GM04503 (cell line): ENCODE data around the gene NTRK3.
A peak's percentile ranks its signal among the peaks of the same experiment; 100 is the strongest.

Experiments used
- DNase-seq: peaks from one replicate; pipeline ENCODE4 v3.0.0-alpha.2; 2012; ENCODE audit warnings: low read depth

NTRK3 gene

DNA sequence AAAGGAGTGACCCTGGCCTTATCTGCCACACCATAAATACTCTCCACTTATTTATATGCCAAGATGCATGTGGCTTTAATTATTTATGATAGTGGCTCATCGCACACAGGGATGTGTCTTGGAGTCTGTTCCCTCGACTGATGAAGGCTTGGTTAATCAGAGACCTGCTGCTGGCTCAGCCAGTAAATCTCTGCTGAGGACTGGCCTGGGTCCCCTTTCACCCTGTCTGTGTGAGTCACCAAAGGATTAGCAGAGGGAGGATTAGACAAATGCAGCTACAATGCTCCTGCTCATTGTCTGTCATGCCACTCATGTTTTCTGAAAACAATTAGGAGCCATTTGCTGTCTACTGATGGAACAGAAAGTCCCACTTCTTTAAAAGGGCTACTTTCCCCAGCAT is 226.8 kb downstream of the NTRK3 start:
- no peak for DNase-seq

- no peak for DNase-seq
These were observed 228.5 kb downstream of the NTRK3 start for GRCh38 chr15:88028024-88028423.

DNA sequence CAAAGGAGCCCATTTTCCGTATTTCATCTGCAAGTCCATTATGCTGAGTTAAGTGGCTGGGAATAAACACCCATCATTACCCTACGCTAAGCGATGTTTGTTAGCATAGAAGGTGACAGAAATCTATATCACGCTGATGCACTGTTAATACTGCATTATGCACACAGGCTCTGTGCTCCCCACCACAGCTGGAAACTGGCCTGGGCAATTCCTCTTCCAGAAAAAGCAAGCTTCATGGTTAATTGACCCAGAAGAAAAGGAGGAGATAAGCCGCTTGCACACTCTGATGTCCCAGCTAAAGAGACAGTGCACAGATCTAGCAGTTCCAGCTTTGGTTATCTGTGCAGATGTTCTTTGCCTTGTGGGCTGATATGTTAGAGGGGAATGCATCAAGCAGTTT is 232.6 kb downstream of the NTRK3 start:
- no peak for DNase-seq

GRCh38 chr15:88022716-88023115 is 233.8 kb downstream of the NTRK3 start:
- no peak for DNase-seq

GRCh38 chr15:88021601-88022000 is 234.9 kb downstream of the NTRK3 start:
- no peak for DNase-seq

DNA sequence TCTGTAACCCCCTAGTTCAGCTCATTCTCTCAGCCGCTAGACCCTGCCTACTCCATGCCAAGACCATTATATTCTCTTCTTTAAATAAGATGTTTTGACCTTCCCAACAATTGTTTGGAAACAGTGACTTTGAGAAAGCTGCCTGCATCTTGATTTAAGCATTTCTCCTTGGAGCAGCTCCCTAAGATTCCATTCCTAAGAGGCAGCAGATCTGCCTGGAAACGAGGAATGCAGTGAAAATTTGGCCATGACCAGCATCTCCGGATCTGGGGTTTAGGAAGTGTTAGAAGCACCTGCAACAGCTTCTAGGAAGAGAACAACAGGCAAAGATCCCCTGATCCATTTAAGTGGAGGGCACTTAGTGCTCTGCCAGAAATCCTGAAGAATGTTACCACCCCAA is 235.7 kb downstream of the NTRK3 start:
- DNase-seq: no peak

DNA sequence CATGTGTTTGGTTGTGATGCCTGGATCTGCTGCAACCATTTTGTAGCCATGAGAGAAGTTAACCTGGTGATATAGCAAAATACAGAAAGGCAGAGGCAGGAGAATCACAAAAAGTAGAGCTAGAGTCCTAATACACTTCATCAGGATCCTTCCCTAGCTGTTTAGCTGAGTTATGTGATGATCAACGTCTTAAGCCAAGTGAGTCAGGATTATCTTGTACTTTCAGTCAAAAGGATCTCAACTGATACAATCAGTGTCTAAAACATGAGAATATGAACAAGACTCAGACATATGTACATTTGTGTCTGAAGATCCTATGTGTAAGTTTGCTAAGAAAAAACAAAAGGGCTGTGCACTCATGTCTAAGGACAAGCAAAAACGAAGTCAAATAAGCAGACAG is 236.9 kb downstream of the NTRK3 start:
- DNase-seq: no peak

DNA sequence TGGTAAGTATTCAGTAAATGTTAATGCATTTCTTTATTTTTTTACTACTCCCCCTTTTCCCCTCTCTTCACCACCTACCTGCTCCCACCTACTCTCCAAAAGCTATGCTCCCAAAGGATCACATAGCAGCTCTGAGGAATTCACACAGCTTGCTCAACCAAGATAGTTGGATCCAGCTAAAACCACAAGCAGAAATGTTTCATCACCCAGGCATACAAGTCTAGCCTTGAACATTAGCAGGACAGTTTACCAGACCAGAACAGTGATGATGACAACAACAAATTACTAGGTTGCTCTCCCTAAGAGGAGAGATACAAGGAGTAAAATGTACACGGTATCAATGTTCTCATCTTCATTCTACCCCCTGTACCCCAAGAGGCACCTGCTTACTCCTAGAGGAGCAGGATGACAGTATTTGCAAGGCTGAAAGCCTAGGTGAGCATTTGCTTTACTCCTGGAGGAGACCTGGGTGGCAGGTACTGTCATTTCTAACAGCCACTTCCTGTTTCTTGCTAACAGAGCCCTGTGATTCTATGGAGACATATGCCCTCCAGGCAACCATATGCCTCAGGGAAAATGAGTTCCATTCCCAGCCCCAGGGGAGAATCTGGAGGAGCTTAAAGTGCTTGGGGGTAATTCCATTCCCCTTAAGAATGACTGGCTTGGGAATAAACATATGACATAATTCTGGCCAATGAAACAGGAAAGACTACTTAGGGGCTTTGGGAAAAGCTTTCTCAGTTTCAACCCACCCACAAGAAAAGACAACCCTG is 237.5 kb downstream of the NTRK3 start:
- peak; percentile 43 for DNase-seq

- no peak for DNase-seq
These were observed 238.8 kb downstream of the NTRK3 start for GRCh38 chr15:88017753-88018152.

DNA sequence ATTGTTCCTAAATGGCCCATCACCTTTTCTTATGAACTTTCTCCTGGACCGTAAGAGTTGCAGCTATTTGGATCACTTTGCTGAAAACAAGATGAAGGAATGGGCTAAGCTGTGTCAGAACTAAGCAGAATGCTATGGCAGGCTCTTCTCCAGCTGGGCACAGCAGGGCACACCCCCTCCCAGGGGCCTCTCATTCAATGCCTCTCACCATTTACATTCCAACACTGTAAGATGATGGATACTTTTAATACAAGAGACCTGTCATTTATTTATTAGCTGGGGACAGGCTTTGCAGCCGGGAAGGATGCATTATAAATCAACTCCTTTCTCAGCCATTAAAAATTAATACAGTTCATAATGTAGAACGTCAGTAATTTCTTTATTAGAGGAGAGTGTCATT is 240.1 kb downstream of the NTRK3 start:
- no peak for DNase-seq

DNA sequence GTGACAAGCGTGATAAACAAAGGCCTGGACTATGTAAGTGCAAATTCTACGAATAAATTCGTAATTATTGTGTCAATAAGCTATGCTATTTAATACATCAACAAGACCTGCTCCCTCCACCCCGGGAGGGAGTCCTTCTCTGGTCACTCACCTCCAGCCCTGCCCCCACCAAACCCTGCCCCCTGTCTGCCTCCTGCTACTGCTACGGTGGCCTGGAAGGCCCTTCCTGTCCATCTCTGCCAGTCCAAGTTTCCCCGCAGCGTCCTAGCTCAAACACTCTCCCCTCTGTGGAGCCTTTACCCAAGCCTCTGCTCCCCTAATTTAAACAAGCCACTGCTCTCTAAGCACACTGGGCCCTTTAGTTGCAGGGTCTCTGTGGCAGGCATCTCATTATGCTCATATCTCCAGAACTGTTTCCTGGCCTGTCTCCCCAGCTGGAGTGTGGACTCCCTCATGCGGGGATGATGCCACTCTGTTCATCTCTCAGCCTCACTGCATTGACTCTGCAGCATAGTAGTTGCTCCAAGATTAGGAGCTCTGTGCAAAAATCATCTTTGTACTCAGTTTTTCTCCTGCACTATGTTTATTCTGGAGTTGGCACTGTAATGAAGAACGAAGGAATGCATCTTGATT is 241.2 kb downstream of the NTRK3 start:
- DNase-seq: no peak

GRCh38 chr15:88014454-88015160 is 241.9 kb downstream of the NTRK3 start:
- DNase-seq: no peak

- no peak for DNase-seq
These were observed 243.4 kb downstream of the NTRK3 start for GRCh38 chr15:88013111-88013510.

- DNase-seq: no peak
These were observed 243.9 kb downstream of the NTRK3 start for GRCh38 chr15:88012688-88013087.

GRCh38 chr15:88012233-88012632 is 244.3 kb downstream of the NTRK3 start:
- DNase-seq: no peak

- DNase-seq: no peak
These were observed 245.0 kb downstream of the NTRK3 start for GRCh38 chr15:88011533-88011932.

- no peak for DNase-seq
These were observed 250.4 kb downstream of the NTRK3 start for GRCh38 chr15:88006146-88006545.

DNA sequence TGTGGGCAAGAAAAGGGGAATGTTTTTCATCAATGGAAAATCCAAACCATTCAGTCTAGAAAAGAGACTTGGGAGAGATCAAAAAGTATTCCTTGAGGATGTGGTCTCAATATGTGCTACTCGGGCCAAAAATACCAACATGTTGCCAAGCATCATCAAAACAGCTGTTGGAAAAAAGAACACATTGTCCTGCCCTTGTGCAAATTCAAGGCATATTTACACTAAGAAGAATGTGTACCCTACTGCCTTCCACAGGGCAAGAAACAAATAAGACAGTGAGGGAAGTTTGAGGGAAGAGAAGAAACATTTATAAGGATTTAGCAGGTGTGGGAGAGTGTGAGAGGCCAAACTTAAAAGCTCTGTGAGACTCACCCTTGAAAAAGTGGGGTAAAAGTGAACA is 252.1 kb downstream of the NTRK3 start:
- DNase-seq: no peak

GRCh38 chr15:88003541-88004327 is 252.8 kb downstream of the NTRK3 start:
- no peak for DNase-seq

DNA sequence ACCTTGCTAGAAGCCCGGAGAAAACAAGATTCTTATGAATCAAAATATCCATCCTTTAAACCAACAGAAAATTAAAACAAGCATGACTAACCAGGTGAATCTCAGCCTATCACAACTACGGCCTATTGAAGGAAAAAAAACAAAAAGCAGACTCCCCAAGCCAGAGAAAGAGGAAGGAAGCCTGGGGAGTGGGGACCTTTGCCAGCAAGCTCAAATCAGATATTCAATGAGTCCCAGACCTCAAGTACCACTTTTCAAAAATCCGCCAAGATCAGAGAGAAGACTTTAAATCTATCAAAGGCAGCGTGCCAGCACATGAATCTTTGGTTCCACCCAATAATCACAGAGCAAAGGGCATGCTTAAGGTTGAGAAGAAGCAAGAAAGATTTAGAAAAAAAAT is 253.8 kb downstream of the NTRK3 start:
- no peak for DNase-seq

GRCh38 chr15:87998630-87999029 is 257.9 kb downstream of the NTRK3 start:
- no peak for DNase-seq

DNA sequence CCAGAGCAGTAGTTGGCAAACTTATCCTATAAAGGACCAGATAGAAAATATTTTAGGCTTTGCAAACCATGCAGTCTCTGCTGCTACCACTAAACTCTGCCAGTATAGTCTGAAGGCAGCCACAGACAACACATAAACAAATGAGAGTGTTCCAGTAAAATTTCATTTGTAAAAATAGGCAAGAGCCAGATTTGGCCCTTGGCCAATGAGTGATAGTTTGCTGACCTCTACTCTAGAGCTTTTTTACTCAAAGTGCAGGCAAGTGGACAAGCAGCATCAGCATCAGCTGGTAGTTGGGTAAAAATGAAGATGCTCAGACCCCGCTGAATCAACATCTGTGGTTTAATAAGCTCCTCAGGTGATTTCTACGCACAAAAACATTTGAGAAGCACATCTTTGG is 269.8 kb downstream of the NTRK3 start:
- DNase-seq: no peak
